ENCODE results near the gene GUCY1A1. TPM values are rescaled to one million over a fixed set of nuclear protein-coding genes. Genes with fewer than 3 reads are reported as not detected.

GUCY1A1 gene
- total RNA-seq, 1 donor from 2014 or later: 43.0 TPM

- H3K27ac ChIP-seq (replicated peaks): no peak overlapping the region
- no peak for TF ChIP-seq CTCF (IDR thresholded peaks at IDR 0.05; ENCODE audit: borderline replicate concordance)
- no peaks in the 10 kb centered on the region for H3K27me3 ChIP-seq (ENCODE audit: low read depth)
- intact Hi-C loops (cut with micrococcal nuclease): no loop called here
- H3K36me3 ChIP-seq: peaks cover 19% of the 10 kb centered on the region
- no peak overlapping the region for H3K4me3 ChIP-seq
- no peak for DNase-seq
- peaks cover 37% of the 10 kb centered on the region for H3K4me1 ChIP-seq
- H3K9me3 ChIP-seq (replicated peaks): no peaks in the 10 kb centered on the region
These were observed 42.1 kb downstream of the GUCY1A1 start for GRCh38 chr4:155708782-155709181.

GRCh38 chr4:155709918-155710317 lies 43.3 kb downstream of the GUCY1A1 start:
- no peak overlapping the region for H3K4me3 ChIP-seq
- H3K27me3 ChIP-seq (ENCODE audit: low read depth): no peaks in the 10 kb centered on the region
- no peak for TF ChIP-seq CTCF (IDR thresholded peaks at IDR 0.05; ENCODE audit: borderline replicate concordance)
- H3K9me3 ChIP-seq (replicated peaks): no peaks in the 10 kb centered on the region
- H3K4me1 ChIP-seq: peaks cover 26% of the 10 kb centered on the region
- peaks cover 19% of the 10 kb centered on the region for H3K36me3 ChIP-seq
- intact Hi-C loops (cut with micrococcal nuclease): no loop called here
- no peak for DNase-seq
- no peak overlapping the region for H3K27ac ChIP-seq (replicated peaks)

DNA sequence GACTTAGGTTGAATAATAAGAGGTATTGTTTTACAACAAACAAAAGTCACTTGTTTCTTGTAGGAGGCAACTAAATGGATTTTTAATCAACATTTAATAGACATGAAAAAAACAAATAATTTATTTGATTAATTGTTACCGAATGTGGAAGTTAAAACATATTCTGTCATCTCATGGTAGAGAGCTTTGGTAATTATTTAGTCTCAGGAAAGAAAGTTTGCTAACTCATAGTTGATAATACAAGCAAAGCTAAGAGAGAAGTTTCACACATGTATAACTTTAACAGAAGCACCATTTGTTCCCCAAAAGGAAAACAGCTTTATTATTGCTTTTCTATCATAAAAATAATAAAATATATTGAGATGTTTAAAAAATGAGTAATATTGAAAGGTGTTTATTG lies 44.9 kb downstream of the GUCY1A1 start:
- Histone ChIP-seq H3K36me3 (peaks cover 23% of the 10 kb centered on the region), H3K27me3 (ENCODE audit: low read depth) (no peaks in the 10 kb centered on the region), H3K27ac (replicated peaks) (no peak overlapping the region), H3K4me1 (peaks cover 10% of the 10 kb centered on the region), H3K9me3 (replicated peaks) (no peaks in the 10 kb centered on the region), H3K4me3 (no peak overlapping the region)
- no peak for TF ChIP-seq CTCF (IDR thresholded peaks at IDR 0.05; ENCODE audit: borderline replicate concordance)
- intact Hi-C loops (cut with micrococcal nuclease): no loop called here
- no peak for DNase-seq

DNA sequence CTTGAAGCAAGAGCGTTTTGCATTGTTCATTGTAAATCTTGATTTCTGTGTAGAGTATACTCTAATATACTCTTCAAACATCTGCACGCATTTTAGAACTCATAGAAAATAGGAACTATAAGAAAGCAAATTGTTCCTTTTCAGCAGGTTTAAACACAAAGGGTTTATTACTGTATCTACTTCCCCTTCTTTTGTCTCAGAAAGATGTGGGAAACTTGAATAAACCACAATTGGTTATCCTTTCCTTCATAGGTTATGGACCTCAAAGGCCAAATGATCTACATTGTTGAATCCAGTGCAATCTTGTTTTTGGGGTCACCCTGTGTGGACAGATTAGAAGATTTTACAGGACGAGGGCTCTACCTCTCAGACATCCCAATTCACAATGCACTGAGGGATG lies 46.2 kb downstream of the GUCY1A1 start:
- H3K27me3 ChIP-seq (ENCODE audit: low read depth): no peaks in the 10 kb centered on the region
- no peaks in the 10 kb centered on the region for H3K4me1 ChIP-seq
- no peak overlapping the region for H3K27ac ChIP-seq (replicated peaks)
- H3K36me3 ChIP-seq: peaks cover 33% of the 10 kb centered on the region
- no peak for TF ChIP-seq CTCF (IDR thresholded peaks at IDR 0.05; ENCODE audit: borderline replicate concordance)
- H3K4me3 ChIP-seq: no peak overlapping the region
- DNase-seq: no peak
- no peaks in the 10 kb centered on the region for H3K9me3 ChIP-seq (replicated peaks)
- intact Hi-C loops (cut with micrococcal nuclease): no loop called here

DNA sequence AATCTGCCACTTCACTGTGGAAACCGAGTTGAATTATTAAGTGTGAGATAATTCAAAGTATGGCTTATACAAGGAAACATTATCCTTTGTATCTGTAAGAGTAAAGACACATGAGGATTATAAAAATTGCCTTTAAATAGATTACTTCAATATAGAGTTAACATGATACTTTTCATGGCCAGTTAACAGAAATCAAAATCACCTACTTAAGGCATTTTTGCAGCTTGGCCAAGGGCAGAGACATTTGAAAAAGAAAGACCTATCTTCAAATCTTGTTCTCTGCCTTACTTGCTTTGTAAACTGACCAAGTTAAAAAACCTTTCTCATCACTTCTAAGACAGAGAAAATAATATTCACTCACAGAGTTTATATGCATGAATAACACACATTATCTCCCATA lies 47.3 kb downstream of the GUCY1A1 start:
- H3K36me3 ChIP-seq: peaks cover 41% of the 10 kb centered on the region

More for the DNA sequence above, 47.3 kb downstream of the GUCY1A1 start:
- Histone ChIP-seq H3K4me3 (no peak overlapping the region), H3K27ac (replicated peaks) (no peak overlapping the region), H3K4me1 (peaks cover under 1% of the 10 kb centered on the region), H3K27me3 (ENCODE audit: low read depth) (no peaks in the 10 kb centered on the region), H3K9me3 (replicated peaks) (no peaks in the 10 kb centered on the region)
- no peak for DNase-seq
- intact Hi-C loops (cut with micrococcal nuclease): no loop called here
- TF ChIP-seq CTCF (IDR thresholded peaks at IDR 0.05; ENCODE audit: borderline replicate concordance): no peak

Data from left ventricle myocardium inferior (tissue), 1 donor.